ENCODE measurements around the gene VPS37D. TPM values are rescaled to one million over a fixed set of nuclear protein-coding genes. Genes with fewer than 3 reads are reported as not detected.

The VPS37D gene
- total RNA-seq, 1 experiment from 2014 or later: 0.85 TPM

GRCh38 chr7:73682745-73683055 is 15.1 kb downstream of the VPS37D start:
- Mint-ChIP-seq H3K36me3 (ENCODE audit: insufficient read depth in 1 of 3, low read depth in 3 of 3) (peaks cover 24 to 43% (median 31%) of the 10 kb centered on the region in 3 experiments), H3K4me3 (peak overlapping the region; percentile 90 to 98), H3K27ac (peak overlapping the region in 2 of 3 experiments; percentile 59 to 61; a peak in 5 of 7 replicates), H3K27me3 (ENCODE audit: low read depth) (no peaks in the 10 kb centered on the region), H3K9me3 (no peaks in the 10 kb centered on the region), H3K4me1 (peaks cover 14 to 23% of the 10 kb centered on the region in 2 experiments)
- peaks cover 12% of the 10 kb centered on the region for H3K23me2 ChIP-seq (ENCODE audit: insufficient read length, low read depth, low read length, poor library complexity, severe bottlenecking)
- no peaks in the 10 kb centered on the region for H3K27me3 ChIP-seq (ENCODE audit: insufficient read depth, low read length)
- no peak overlapping the region for H3T11ph ChIP-seq (ENCODE audit: low read length)
- DNase-seq: no peak
- no peak overlapping the region for H3K56ac ChIP-seq (ENCODE audit: insufficient read length, low read depth, low read length)
- H3K9ac ChIP-seq (ENCODE audit: extremely low read depth, insufficient read length, low read length): peak overlapping the region; percentile 84
- H2BK15ac ChIP-seq (ENCODE audit: low read depth, low read length): no peak overlapping the region
- H3K4ac ChIP-seq (ENCODE audit: low read depth, low read length): no peak overlapping the region
- no peaks in the 10 kb centered on the region for H3K9me3 ChIP-seq (ENCODE audit: control insufficient read depth, low read depth, low read length)
- peak overlapping the region; percentile 79 for H3K4me2 ChIP-seq (ENCODE audit: insufficient read depth, insufficient read length, low read length)
- H3K79me2 ChIP-seq (ENCODE audit: insufficient read depth, low read length): peaks cover 23% of the 10 kb centered on the region; the same call in 1 of the 2 replicates
- no peak overlapping the region for H2AK5ac ChIP-seq (ENCODE audit: insufficient read length, low read length)
- H2AFZ ChIP-seq (ENCODE audit: low read length): no peak overlapping the region
- no peak for TF ChIP-seq CTCF (conservative IDR thresholded peaks at IDR 0.05)
- H3K4me1 ChIP-seq (ENCODE audit: insufficient read depth, low read length): peaks cover 4% of the 10 kb centered on the region; the same call in 1 of the 2 replicates
- H3K14ac ChIP-seq (ENCODE audit: insufficient read depth, low read length): peak overlapping the region; percentile 94
- H4K20me1 ChIP-seq (ENCODE audit: control insufficient read depth, insufficient read depth, insufficient read length): peaks cover 3% of the 10 kb centered on the region
- no peak overlapping the region for H2BK120ac ChIP-seq (ENCODE audit: low read depth, low read length, poor library complexity, severe bottlenecking)
- H2BK5ac ChIP-seq (ENCODE audit: insufficient read length, low read length): no peak overlapping the region
- H4K5ac ChIP-seq (ENCODE audit: insufficient read length, low read depth, low read length): peak overlapping the region; percentile 74
- H3K18ac ChIP-seq (ENCODE audit: insufficient read length, low read depth, low read length): peak overlapping the region; percentile 97
- H3K79me1 ChIP-seq (ENCODE audit: insufficient read depth, low read depth, low read length, poor library complexity, severe bottlenecking): peaks cover 19% of the 10 kb centered on the region
- H3K23ac ChIP-seq (ENCODE audit: insufficient read length, low read depth, low read length): no peak overlapping the region
- H4K91ac ChIP-seq (ENCODE audit: insufficient read length, low read depth, low read length): no peak overlapping the region
- no CpG with 5 or more reads among the region's 33 CpGs for WGBS (ENCODE audit: extremely low coverage, insufficient read length, low lambda C conversion rate)
- H2BK12ac ChIP-seq (ENCODE audit: insufficient read length, low read depth, low read length): no peak overlapping the region
- H2BK20ac ChIP-seq (ENCODE audit: low read depth, low read length, poor library complexity, severe bottlenecking): no peak overlapping the region
- H3K27ac ChIP-seq (ENCODE audit: insufficient read length, low read depth, low read length): no peak overlapping the region
- no peak overlapping the region for H4K8ac ChIP-seq (replicated peaks; ENCODE audit: insufficient read length, low read depth, low read length)

Measured in H9 (cell line).